HG03520 (cell line): ENCODE data around the gene USP11.
"Not testable (repeated sequence)": the region's sequence is repeated elsewhere in the genome, so short reads cannot be mapped to it uniquely, and the experiment has no call there.

ENCODE experiments used
- ATAC-seq: cut with Tn5 transposase; IDR thresholded peaks from one replicate; pipeline ENCODE4 v1.9.1; 2021; ENCODE audit warnings: mild to moderate bottlenecking, moderate library complexity; ENCODE audit not compliant: unreplicated experiment

The USP11 gene

GRCh38 chrX:47244676-47245075 is 11.9 kb downstream of the USP11 start:
- ATAC-seq = no peak

- no peak for ATAC-seq
Observed at GRCh38 chrX:47245156-47245555, 12.3 kb downstream of the USP11 start.

- ATAC-seq = no peak
Observed at GRCh38 chrX:47247206-47247998, 14.6 kb downstream of the USP11 start.

- no peak for ATAC-seq
Observed at GRCh38 chrX:47247999-47248320, 15.2 kb downstream of the USP11 start.

GRCh38 chrX:47248576-47248975 is 15.8 kb downstream of the USP11 start:
- ATAC-seq = no peak

GRCh38 chrX:47250017-47250347 is 17.2 kb downstream of the USP11 start:
- no peak for ATAC-seq

GRCh38 chrX:47257620-47258019 is 24.8 kb downstream of the USP11 start:
- not testable (repeated sequence) for ATAC-seq

- no peak for ATAC-seq
Observed at GRCh38 chrX:47264483-47265173, 31.8 kb downstream of the USP11 start.

GRCh38 chrX:47266643-47267042 is 33.8 kb downstream of the USP11 start:
- no peak for ATAC-seq

- no peak for ATAC-seq
Observed at GRCh38 chrX:47272013-47272408, 39.2 kb downstream of the USP11 start.

GRCh38 chrX:47273011-47273730 is 40.4 kb downstream of the USP11 start:
- no peak for ATAC-seq

- no peak for ATAC-seq
Observed at GRCh38 chrX:47278691-47279090, 45.9 kb downstream of the USP11 start.

- no peak for ATAC-seq
Observed at GRCh38 chrX:47283015-47283771, 50.4 kb downstream of the USP11 start.

GRCh38 chrX:47284616-47285015 is 51.8 kb downstream of the USP11 start:
- ATAC-seq = not testable (repeated sequence)

GRCh38 chrX:47285836-47286320 is 53.1 kb downstream of the USP11 start:
- no peak for ATAC-seq

- no peak for ATAC-seq
Observed at GRCh38 chrX:47293106-47293505, 60.3 kb downstream of the USP11 start.

- no peak for ATAC-seq
Observed at GRCh38 chrX:47296766-47297365, 64.1 kb downstream of the USP11 start.

GRCh38 chrX:47297874-47298273 is 65.1 kb downstream of the USP11 start:
- no peak for ATAC-seq
